Right lobe of liver (tissue), 4 donors: Measurements from ENCODE around the gene DHRS4L2.
"Not testable (repeated sequence)": the region's sequence is repeated elsewhere in the genome, so short reads cannot be mapped to it uniquely, and the experiment has no call there.

Source experiments
- CTCF ChIP-seq, 4 donors: fragments of 200-600 bp in 3 of 4; fragments of 450-650 bp in 1 of 4; IDR thresholded peaks; one replicate each; pipeline versions ENCODE4 v1.5.1 to v1.8.0; 2016 to 2022; ENCODE audit warnings: antibody characterized with exemption in 4 of 4, mild to moderate bottlenecking in 2 of 4
- POLR2A ChIP-seq: fragments of 450-650 bp; IDR thresholded peaks from one replicate; pipeline ENCODE4 v1.6.1; 2017; ENCODE audit warnings: antibody characterized with exemption, mild to moderate bottlenecking
- donor health status: DM: no; HTN: no; CAD: no.
- donor health status: DM: no; HTN: no; CAD: no.
- donor health status: DM: no; HTN: yes; CAD: no.

- not testable (repeated sequence) for TF ChIP-seq CTCF (IDR thresholded peaks at IDR 0.05); POLR2A
Measured at GRCh38 chr14:24036963-24037657, 48.4 kb downstream of the DHRS4L2 start.
